Erythroblast (primary cell): Measurements from ENCODE around the gene KIAA0513.

ENCODE experiments used
- GATA1 ChIP-seq: IDR thresholded peaks from 2 replicates; pipeline ENCODE4 v1.6.1; 2011; ENCODE audit warnings: low read depth, mild to moderate bottlenecking, control low read depth, low read length, moderate library complexity
- POLR2A ChIP-seq: IDR thresholded peaks from 2 replicates; pipeline ENCODE4 v1.6.1; 2011; ENCODE audit warnings: mild to moderate bottlenecking, low read length

DNA sequence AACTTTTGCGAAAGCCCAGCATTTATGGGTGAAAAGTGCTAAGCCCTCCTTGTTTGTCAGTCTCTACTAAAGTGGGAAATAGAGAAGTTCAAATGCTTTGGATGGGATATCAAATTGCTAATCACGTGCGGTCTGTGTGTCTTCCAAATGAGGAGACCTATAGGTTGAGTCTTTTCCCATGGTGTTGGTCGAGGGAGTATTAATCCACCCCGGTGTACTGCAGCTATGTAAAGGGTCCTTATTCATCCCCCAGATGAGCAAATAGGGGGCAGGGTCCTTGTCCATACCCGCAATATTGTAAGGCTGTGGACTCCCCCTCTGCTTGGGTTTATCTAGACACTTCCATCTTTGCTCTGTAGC, 14.6 kb downstream of the KIAA0513 start:
- TF ChIP-seq POLR2A: no peak
- TF ChIP-seq GATA1: no peak
